GM13977 (cell line): Measurements from ENCODE around the gene ITGA2B.
"Not testable (repeated sequence)": the region's sequence is repeated elsewhere in the genome, so short reads cannot be mapped to it uniquely, and the experiment has no call there.

Experiments used
- DNase-seq: peaks from one replicate; pipeline ENCODE4 v3.0.0; 2012; ENCODE audit warnings: low spot score
- in situ Hi-C: fragments of 300-500 bp; cut with MboI; formaldehyde crosslinking; loops from one replicate; pipeline ENCODE4 v1.12.0; 2022; ENCODE audit warnings: low sequenced_read_pairs, low pct_unique_long_range_greater_than_20kb, mixed read lengths, inconsistent platforms; ENCODE audit not compliant: unreplicated experiment
- TF ChIP-seq, protein P1 (sequence below): IDR thresholded peaks from 2 replicates; pipeline ENCODE4 v1.5.1; 2012; ENCODE audit warnings: mild to moderate bottlenecking, control low read depth; ENCODE audit not compliant: insufficient read depth; ENCODE audit errors: extremely low read depth, missing control alignments

The ITGA2B gene

DNA sequence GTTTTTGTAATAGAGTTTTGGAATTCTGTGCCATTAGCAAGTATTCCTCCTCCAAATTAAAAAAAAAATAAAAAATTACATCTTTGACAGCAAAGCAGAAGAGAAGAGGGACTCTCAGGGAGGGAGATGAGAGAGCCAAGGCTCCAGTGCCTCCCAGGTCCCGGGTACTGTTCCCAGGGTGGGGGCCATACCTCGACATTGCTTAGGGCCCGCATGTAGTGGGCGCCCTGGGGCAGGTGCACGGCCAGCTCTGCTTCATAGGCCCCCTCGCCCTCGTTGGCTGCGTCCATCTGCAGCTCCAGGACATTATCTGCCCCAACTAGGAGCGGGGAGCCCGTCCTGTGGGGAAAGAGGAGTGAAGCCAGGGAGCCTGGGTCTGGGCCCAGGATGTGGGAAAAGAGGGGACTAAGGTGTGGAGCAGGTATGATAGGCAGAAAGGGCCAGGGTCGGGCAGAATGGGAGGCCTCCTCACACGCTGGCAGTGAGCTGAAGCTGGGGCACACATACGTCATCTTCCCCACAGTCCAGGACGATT, 11.2 kb downstream of the ITGA2B start:
- in situ Hi-C loops: no loop called here
- TF ChIP-seq, protein P1, sequence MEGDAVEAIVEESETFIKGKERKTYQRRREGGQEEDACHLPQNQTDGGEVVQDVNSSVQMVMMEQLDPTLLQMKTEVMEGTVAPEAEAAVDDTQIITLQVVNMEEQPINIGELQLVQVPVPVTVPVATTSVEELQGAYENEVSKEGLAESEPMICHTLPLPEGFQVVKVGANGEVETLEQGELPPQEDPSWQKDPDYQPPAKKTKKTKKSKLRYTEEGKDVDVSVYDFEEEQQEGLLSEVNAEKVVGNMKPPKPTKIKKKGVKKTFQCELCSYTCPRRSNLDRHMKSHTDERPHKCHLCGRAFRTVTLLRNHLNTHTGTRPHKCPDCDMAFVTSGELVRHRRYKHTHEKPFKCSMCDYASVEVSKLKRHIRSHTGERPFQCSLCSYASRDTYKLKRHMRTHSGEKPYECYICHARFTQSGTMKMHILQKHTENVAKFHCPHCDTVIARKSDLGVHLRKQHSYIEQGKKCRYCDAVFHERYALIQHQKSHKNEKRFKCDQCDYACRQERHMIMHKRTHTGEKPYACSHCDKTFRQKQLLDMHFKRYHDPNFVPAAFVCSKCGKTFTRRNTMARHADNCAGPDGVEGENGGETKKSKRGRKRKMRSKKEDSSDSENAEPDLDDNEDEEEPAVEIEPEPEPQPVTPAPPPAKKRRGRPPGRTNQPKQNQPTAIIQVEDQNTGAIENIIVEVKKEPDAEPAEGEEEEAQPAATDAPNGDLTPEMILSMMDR: no peak
- no peak for DNase-seq

GRCh38 chr17:44376779-44377178, 12.7 kb downstream of the ITGA2B start:
- TF ChIP-seq, protein P1: no peak
- DNase-seq: no peak
- in situ Hi-C loops: no loop called here

DNA sequence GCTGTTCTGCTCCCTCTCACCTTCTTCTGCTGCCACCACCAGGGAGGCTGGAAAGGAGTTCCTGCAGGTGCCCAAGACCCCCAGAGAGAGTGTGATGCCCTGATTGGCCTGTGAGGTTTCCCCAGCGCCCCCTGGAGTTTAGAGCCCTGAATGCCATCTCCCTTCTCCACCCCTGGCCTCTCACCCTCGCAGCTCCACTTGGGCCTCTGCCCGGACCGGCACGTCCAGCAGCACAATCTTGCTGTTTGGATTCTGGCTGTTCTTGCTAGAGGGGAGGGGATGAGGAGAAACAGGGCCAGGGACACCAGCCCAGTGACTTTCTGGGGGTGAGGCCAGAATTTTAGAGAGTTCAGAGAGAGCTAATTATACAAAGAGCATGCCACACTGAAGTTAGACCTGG, 13.3 kb downstream of the ITGA2B start:
- peak; percentile 77 for DNase-seq

GRCh38 chr17:44375196-44376017, 14.0 kb downstream of the ITGA2B start:
- in situ Hi-C loops: no loop called here
- TF ChIP-seq, protein P1: no peak
- peak; percentile 40 for DNase-seq

More for the DNA sequence above, 13.3 kb downstream of the ITGA2B start:
- TF ChIP-seq, protein P1: peak; percentile 53
- in situ Hi-C loops: no loop called here

DNA sequence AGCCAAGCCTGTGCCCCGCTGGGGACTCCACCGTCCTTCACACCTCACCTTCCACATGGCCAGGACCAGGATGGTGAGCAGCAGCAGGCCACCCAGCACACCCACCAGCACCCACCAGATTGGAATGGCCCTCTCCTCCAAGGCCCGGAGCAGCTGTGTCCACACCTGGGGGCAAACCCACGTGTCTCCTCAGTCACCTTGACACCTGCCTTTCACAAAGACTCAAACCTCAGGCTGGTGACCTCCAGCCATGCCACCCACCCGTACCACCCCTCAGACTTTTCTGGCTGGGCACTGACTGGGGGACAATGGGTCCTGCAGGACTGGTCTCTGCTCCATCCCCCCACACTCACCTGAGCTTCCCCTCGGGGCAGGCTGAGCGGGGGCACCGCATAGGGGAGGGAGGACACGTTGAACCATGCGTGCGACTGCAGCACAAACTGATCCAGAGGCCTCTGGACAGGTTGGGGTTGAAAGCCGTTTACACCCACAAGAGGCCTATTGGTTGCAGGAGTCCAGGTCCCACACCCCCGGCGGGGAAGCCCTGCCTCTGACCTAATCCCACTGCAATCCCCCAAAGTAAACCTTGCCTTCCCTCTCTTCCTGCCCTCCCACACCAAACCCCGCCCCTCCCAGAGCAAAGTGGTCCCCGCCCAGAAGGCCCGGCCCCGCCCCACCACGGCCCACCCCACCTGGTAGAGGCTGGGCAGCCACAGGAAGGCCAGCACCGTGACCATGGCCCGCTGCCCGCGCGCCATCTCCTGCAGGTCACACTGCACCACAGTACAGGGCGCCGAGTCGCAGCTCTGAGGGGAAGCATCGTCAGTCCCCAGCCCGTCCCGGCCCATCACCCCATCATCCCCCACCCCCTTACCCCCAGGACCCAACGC, 14.9 kb downstream of the ITGA2B start:
- in situ Hi-C loops: no loop called here
- DNase-seq: peak; percentile 70
- TF ChIP-seq, protein P1: no peak

DNA sequence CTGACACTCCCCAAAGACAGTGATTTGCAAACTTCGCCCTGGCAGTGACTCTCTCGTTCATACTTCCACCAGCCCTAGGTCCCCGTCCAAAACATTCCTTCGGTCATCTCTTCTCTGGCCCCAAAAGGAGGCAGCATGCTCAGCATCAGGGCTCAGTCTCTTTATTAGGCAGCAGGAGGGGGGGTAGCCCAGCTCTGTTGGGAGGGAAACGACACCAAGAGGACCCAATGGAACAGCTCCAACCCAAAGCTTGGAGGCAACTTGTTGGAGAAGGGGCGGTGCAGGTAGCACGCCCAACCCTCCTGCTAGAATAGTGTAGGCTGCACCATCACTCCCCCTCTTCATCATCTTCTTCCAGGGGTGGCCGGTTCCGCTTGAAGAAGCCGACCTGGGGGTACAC, 17.4 kb downstream of the ITGA2B start:
- in situ Hi-C loops: no loop called here
- TF ChIP-seq, protein P1: no peak

DNA sequence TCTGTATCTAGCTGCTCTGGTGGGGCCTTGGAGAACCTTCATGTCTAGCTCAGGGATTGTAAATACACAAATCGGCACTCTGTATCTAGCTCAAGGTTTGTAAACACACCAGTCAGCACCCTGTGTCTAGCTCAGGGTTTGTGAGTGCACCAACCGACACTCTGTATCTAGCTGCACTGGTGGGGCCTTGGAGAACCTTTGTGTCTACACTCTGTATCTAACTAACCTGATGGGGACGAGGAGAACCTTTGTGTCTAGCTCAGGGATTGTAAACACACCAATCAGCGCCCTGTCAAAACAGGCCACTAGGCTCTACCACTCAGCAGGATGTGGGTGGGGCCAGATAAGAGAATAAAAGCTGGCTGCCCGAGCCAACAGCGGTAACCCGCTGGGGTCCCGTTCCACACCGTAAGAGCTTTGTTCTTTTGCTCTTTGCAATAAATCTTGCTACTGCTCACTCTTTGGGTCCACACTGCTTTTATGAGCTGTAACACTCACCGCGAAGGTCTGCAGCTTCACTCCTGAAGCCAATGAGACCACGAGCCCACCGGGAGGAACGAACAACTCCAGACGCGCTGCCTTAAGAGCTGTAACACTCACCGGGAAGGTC, 19.9 kb downstream of the ITGA2B start:
- in situ Hi-C loops, DNase-seq: not testable (repeated sequence)

More for the DNA sequence above, 17.4 kb downstream of the ITGA2B start:
- DNase-seq: no peak

- DNase-seq, in situ Hi-C loops: not testable (repeated sequence)
Measured at GRCh38 chr17:44368391-44369243, 20.8 kb downstream of the ITGA2B start.
